GM19438 (cell line): Measurements from ENCODE around the gene AOAH.
"Not testable (repeated sequence)": the region's sequence is repeated elsewhere in the genome, so short reads cannot be mapped to it uniquely, and the experiment has no call there.

Experiments
- ATAC-seq: cut with Tn5 transposase; IDR thresholded peaks from one replicate; pipeline ENCODE4 v1.9.1; 2021; ENCODE audit warnings: low read depth; ENCODE audit not compliant: unreplicated experiment

Gene AOAH

GRCh38 chr7:36484265-36484664, 240.0 kb downstream of the AOAH start:
- ATAC-seq, result no peak

DNA sequence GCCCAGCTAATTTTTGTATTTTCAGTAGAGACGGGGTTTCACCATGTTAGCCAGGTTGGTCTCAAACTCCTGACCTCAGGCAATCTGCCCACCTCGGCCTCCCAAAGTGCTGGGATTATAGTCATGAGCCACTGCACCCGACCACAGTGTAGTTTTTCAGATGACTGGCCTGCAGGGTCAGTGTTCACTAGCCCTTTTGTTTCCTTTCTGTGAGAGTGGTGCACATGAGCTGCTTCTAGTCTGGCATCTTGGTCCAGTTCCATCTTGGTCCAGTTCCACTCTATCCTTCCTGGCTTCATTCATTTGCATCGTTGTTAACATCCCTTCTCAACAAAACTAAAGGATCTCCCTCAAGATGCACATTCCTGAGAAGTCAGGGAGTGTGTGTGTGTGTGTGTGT, 240.4 kb downstream of the AOAH start:
- ATAC-seq, result not testable (repeated sequence)

DNA sequence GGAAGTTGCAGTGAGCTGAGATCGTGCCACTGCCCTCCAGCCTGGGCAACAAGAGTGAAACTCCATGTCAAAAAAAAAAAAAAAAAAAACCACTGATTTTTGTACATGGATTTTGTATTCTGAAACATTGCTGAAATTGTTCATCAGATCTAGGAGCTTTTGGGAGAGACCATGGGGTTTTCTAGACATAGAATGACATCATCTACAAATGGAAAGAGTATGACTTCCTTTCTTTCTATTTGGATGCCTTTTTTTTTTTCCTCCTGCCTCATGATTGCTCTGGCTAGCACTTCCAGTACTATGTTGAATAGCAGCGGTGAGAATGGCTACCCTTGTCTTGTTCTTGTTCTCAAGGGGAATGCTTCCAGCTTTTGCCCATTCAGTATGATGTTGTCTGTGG, 245.5 kb downstream of the AOAH start:
- ATAC-seq, result no peak

GRCh38 chr7:36475381-36475780, 248.9 kb downstream of the AOAH start:
- no peak for ATAC-seq

GRCh38 chr7:36475011-36475342, 249.3 kb downstream of the AOAH start:
- ATAC-seq, result no peak

DNA sequence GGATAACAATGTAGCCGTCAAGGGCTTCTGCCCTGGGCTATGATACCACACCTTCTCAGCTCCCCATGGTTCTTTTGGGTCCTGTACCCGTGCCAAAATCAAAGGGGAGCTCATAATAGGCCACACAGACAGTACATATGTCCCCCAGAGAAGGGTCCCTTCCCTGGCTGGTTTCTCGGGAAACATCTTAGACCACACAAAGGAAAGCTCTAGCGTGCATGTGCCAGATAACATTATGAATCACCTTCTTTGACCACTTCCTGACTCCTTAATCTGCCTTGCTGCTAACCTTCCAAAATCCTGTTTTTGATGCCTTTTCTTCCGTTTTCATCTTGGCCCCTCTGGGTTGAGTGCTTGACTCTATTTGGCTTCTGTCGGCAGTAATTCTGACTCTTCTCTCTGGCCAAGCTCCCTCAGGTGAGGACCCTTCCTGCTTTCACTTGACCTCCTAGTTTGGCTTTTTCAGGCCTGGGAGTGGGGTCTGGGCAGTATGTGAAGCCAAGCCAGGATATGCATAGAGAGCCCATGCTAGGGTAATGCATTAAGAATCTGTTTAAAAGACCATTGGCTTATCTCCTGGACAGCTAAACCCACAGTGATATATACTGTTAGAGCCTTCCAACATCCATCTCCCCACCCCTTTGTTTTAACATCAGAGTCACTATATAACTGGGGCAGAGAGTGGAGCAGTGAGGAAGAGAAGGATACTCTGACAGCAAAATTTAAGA, 249.8 kb downstream of the AOAH start:
- ATAC-seq, result no peak

DNA sequence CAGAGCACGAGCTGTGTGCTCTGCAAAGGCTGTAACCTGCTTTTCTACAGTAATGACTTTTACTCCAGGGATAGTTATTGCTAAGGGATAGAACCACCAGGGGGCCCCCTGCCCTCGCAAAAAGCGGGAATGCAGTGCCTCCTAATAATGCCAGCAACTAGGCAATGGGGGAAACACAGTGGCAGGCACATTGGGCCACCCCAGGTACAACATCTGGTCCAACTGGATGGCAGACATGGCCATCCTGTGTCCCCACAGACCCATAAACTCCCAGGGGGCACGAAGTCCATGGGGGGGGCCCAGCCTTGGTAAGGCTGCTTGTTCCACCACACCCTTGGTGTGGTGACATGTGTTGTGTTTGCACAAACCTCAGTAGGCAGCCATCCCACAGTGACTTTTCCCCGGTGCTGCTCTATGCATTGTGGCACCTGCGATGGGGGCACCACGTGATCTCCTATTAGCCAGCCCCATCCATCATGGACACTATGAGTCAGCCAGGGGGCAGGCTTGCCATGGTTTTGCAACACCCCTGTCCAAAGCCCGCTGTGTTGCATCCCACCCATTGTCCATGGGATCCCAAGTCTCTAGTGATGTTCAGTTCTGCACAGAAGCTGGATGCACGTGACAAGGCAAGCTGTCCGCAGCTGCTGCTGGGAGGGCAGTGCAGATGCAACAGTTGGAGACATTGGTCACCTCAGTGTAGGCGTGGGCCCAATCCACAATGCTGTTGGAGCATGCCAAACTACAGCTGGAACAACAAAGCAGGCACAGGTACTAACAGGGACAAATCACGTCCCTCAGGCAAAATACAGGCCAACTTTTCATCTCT, 250.6 kb downstream of the AOAH start:
- no peak for ATAC-seq

DNA sequence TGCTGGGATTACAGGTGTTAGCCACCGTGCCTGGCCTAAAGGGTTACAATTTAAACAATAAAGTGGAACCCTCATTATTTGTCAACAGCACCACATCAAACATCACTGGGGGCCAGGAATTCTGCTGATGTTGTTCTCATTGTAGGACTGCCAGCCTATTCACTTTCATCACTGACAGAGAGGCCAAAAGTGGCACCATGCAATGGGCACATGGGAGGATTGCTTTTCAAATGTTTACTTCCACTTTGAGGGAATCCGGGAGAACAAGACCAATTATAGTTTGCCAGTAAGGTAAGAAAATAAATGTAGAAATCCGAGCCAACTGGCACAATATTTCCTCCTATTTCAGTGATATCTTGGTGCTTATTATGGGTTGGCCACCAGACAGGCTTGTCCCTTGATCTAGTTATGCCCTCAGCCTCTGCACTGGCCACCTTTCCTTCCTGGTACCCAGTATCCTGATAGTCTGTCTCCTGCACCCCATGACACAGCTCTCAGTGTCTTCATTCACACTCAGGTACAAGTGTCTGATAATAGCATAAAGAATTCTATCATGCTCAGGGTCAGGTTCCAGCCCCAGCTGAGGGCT, 252.1 kb downstream of the AOAH start:
- ATAC-seq, result no peak

DNA sequence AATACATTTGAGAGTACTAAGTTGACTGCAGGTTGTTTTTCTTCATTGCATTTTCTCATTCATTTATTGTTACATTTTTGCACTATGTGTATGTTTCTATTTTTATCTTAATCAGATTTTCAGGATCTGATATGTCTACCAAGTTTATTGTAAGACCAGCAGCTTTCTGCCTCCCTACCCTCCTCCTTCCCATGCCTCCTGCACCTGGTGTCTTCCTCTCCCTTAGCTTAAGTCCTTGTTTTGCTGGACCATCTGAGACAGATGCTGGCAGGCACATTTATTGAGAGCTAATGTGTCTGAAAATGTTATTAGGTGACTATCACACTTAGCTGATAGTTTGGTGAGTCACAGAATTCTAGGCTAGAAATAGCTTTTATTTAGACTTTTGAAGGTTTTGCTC, 255.1 kb downstream of the AOAH start:
- ATAC-seq, result no peak

DNA sequence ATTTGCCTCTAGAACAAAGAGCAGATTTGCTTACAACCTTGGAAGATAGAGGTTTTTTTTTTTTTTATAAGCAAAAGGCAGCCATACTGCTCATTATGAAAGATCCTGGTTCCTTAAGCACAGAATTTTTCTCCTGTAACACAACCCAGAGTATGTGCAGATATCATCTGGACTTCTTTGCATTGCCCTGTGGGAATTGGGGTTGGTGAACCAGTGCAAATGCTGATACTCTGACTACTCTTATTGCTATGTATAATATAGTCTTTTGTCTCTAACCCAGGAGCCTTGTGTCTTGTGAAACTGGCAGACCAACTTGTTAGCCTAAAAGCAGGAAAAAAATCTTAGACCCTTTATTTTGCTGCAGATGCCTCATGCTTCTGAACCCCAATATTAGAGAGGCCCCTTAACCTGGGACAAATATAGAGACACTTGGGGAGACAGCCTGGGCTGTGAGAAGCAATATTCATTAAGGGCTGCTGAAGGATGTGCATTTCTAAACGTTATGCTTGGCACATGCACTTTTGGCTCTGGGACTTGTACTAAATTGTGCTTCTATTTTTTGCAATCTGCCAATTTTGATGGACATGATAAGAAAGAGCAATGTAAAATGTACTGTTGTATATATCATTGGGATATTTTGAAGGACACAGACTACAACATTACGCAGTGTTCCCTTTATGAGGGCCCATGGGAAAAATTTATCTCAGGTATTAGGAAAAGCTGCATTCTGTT, 255.8 kb downstream of the AOAH start:
- no peak for ATAC-seq

GRCh38 chr7:36466001-36466400, 258.3 kb downstream of the AOAH start:
- ATAC-seq, result not testable (repeated sequence)

DNA sequence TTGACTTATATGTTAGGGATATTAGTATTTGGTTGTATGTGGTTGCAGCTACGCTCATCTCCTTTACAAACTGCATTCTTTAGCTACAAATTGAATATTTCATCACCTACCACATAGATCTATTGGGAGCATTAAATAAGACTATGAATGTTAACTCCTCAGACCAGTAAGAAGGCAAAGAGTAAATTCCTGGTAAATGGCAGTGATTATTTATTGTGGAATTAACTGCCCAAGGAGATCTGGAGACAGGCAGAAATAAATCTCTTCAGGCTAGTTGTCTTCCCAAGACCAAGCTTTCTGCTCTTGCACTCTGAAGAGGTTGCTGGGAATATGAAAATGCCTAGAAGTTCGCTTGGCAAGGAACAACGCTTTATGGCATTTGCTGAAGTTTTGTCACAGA, 260.0 kb downstream of the AOAH start:
- ATAC-seq, result no peak
